GM12878 (cell line): ENCODE measurements around the gene CHAT. TPM values are rescaled to one million over a fixed set of nuclear protein-coding genes. Genes with fewer than 3 reads are reported as not detected.

ENCODE experiments used
- ATAC-seq: fragments of 200-7000 bp; cut with Tn5 transposase; 3 replicates; pipeline ENCODE4 v1.9.1; 2020; ENCODE audit warnings: mild to moderate bottlenecking, moderate library complexity
- BruUV-seq: library from RNA; stranded (reverse); fragments of 400-500 nt; replicated peaks from 2 replicates; lab custom pipeline; 2021; lab: Mats Ljungman, UMichigan
- CTCF ChIA-PET: fragments of 300-600 bp; sonication (Branson Sonifier 250); formaldehyde crosslinking; extraction: SDS; loops from one replicate; lab custom pipeline; 2021; ENCODE audit warnings: inconsistent platforms; lab: Yijun Ruan, JAX
- POLR2A ChIA-PET: fragments of 350-600 bp; formaldehyde crosslinking; extraction: SDS; loops from one replicate; lab custom pipeline; 2021; ENCODE audit warnings: inconsistent platforms; lab: Charles Lee
- RAD21 ChIA-PET: fragments of 300-600 bp; sonication (Branson Sonifier 250); formaldehyde crosslinking; loops from one replicate; lab custom pipeline; 2023; ENCODE audit warnings: antibody characterized with exemption; ENCODE audit not compliant: unreplicated experiment; lab: Charles Lee
- SMC1A ChIA-PET: fragments of 300-600 bp; sonication (Branson Sonifier 250); formaldehyde crosslinking; loops from one replicate; lab custom pipeline; 2023; ENCODE audit not compliant: unreplicated experiment, uncharacterized antibody; lab: Charles Lee
- DNase-seq: peaks from one replicate; pipeline ENCODE4 v3.0.0-alpha.2; 2011; ENCODE audit warnings: low read depth, low spot score
- FAIRE-seq: peaks from 3 replicates; lab custom pipeline; 2011; peaks lifted over from hg19 to GRCh38; lab: Jason Lieb, UNC
- H2AFZ ChIP-seq: 2 replicates; pipeline ENCODE4 v1.6.0; 2011; ENCODE audit warnings: low read depth, low read length, control low read depth; ENCODE audit not compliant: control insufficient read depth
- H3K27ac ChIP-seq: 2 replicates; pipeline ENCODE4 v1.5.1; 2011; ENCODE audit warnings: control low read depth; ENCODE audit not compliant: control insufficient read depth, insufficient read depth
- H3K27me3 ChIP-seq, 2 experiments: replicated peaks in 1 of 2; 2 replicates each; pipeline versions ENCODE4 v1.6.0 to v1.6.1; 2011; ENCODE audit warnings: low read length in 1 of 2; ENCODE audit not compliant: control insufficient read depth in 2 of 2, insufficient read depth in 2 of 2
- H3K36me3 ChIP-seq, 2 experiments: 2 replicates each; pipeline ENCODE4 v1.5.1; 2011; ENCODE audit warnings: low read length in 1 of 2; ENCODE audit not compliant: control insufficient read depth in 2 of 2, insufficient read depth in 2 of 2
- H3K4me1 ChIP-seq: 2 replicates; pipeline ENCODE4 v1.6.1; 2011; ENCODE audit warnings: mild to moderate bottlenecking, low read length, moderate library complexity, mixed read lengths; ENCODE audit not compliant: control insufficient read depth, insufficient read depth
- H3K4me2 ChIP-seq: 2 replicates; pipeline ENCODE4 v1.6.0; 2011; ENCODE audit warnings: control low read depth; ENCODE audit not compliant: control insufficient read depth, insufficient read depth
- H3K4me3 ChIP-seq: fragments of 200-600 bp; sonication (generic); 2 replicates; pipeline ENCODE4 v1.5.1; 2016
- H3K79me2 ChIP-seq: 2 replicates; pipeline ENCODE4 v1.6.0; 2011; ENCODE audit warnings: low read length; ENCODE audit not compliant: control insufficient read depth, insufficient read depth
- H3K9ac ChIP-seq: 2 replicates; pipeline ENCODE4 v1.8.0; 2011; ENCODE audit warnings: low read length, control low read depth, mixed read lengths; ENCODE audit not compliant: control insufficient read depth, insufficient read depth
- H3K9me3 ChIP-seq: replicated peaks from 3 replicates; pipeline ENCODE4 v1.5.1; 2011; ENCODE audit warnings: mild to moderate bottlenecking, low read length; ENCODE audit not compliant: control insufficient read depth, insufficient read depth
- H4K20me1 ChIP-seq: 2 replicates; pipeline ENCODE4 v1.6.0; 2011; ENCODE audit not compliant: control insufficient read depth, insufficient read depth
- BCL11A ChIP-seq: IDR thresholded peaks from 2 replicates; pipeline ENCODE4 v1.6.1; 2011; ENCODE audit warnings: low read depth, low read length
- CBFB ChIP-seq: IDR thresholded peaks from 2 replicates; pipeline ENCODE4 v1.6.1; 2016; ENCODE audit warnings: antibody characterized with exemption, low read depth
- KLF5 ChIP-seq: fragments of 450-650 bp; IDR thresholded peaks from 2 replicates; pipeline ENCODE4 v1.6.1; 2014; ENCODE audit warnings: mild to moderate bottlenecking; ENCODE audit not compliant: partially characterized antibody
- NFYA ChIP-seq: IDR thresholded peaks from 2 replicates; pipeline ENCODE4 v1.6.1; 2011; ENCODE audit warnings: low read depth, mild to moderate bottlenecking, low read length, improper control_type of control experiment, borderline replicate concordance
- POLR2AphosphoS2 ChIP-seq: IDR thresholded peaks from 2 replicates; pipeline ENCODE4 v1.6.1; 2011; ENCODE audit warnings: low read depth, mild to moderate bottlenecking, low read length, improper control_type of control experiment, moderate library complexity
- POU2F2 ChIP-seq: IDR thresholded peaks from 3 replicates; pipeline ENCODE4 v1.6.1; 2011; ENCODE audit warnings: low read depth, mild to moderate bottlenecking, low read length, borderline replicate concordance
- SIX5 ChIP-seq: IDR thresholded peaks from 2 replicates; pipeline ENCODE4 v1.6.1; 2011; ENCODE audit warnings: mild to moderate bottlenecking, low read depth, low read length, moderate library complexity; ENCODE audit not compliant: severe bottlenecking
- TCF7 ChIP-seq: IDR thresholded peaks from 2 replicates; pipeline ENCODE4 v1.6.1; 2014; ENCODE audit warnings: antibody characterized with exemption, borderline replicate concordance
- WGBS: methylation state at CpG from one replicate; pipeline ENCODE4 v1.1.6; 2016; ENCODE audit warnings: low lambda C conversion rate; ENCODE audit not compliant: insufficient replicate concordance, insufficient coverage; ENCODE audit errors: missing lambda C conversion rate; 5-methylcytosine and 5-hydroxymethylcytosine counted together
- in situ Hi-C: fragments of 300-500 bp; cut with MboI; formaldehyde crosslinking; loops from 9 replicates; pipeline ENCODE4 v1.14.3; 2018; ENCODE audit warnings: mixed read lengths
- intact Hi-C: fragments of 100-400 bp; cut with micrococcal nuclease; formaldehyde crosslinking; loops from one replicate; pipeline ENCODE4 v1.14.2; 2022; ENCODE audit not compliant: unreplicated experiment
- polyA plus RNA-seq, 11 experiments: library from polyadenylated mRNA; depleted of rRNA in 4 of 11; unstranded in 6 of 11; stranded (reverse) in 5 of 11; fragments of >200 nt; fragmentation: Nextera tagmentation in 4 of 11; fragmentation: Illumina TruSeq in 1 of 11; extraction: Ambion mirVana in 4 of 11; extraction: Trizol in 1 of 11; gene quantifications; 1 replicate in 1 of 11; 2 replicates in 10 of 11; pipeline versions ENCODE4 v1.2.1 to v1.2.3, GENCODE V29; 2011 to 2016; ENCODE audit warnings: inconsistent platforms in 2 of 11, missing spikeins in 2 of 11, low read depth in 1 of 11
- total RNA-seq, 4 experiments: library from RNA; depleted of rRNA in 3 of 4; stranded (reverse); fragments of >200 nt in 3 of 4; fragmentation: Illumina TruSeq in 1 of 4; extraction: Trizol in 1 of 4; gene quantifications; 2 replicates each; pipeline versions ENCODE4 v1.2.1 to v1.2.3, GENCODE V29; 2013 to 2021
- TF ChIP-seq, protein P1 (sequence below), 3 experiments: IDR thresholded peaks in 2 of 3; conservative IDR thresholded peaks in 1 of 3; 2 replicates each; pipeline ENCODE4 v1.5.1; 2011; ENCODE audit warnings: low read depth in 3 of 3, low read length in 3 of 3, mild to moderate bottlenecking in 3 of 3, control low read depth in 2 of 3, moderate library complexity in 2 of 3, inconsistent platforms in 1 of 3, mixed read lengths in 1 of 3; ENCODE audit not compliant: control insufficient read depth in 2 of 3, insufficient read depth in 1 of 3; ENCODE audit errors: extremely low read depth in 1 of 3
- TF ChIP-seq, protein P2 (sequence below): fragments of 450-650 bp; IDR thresholded peaks from 2 replicates; pipeline ENCODE4 v1.6.1; 2017; ENCODE audit warnings: mild to moderate bottlenecking, moderate library complexity
- TF ChIP-seq, protein P3 (sequence below): fragments of 450-650 bp; IDR thresholded peaks from 2 replicates; pipeline ENCODE4 v1.6.1; 2018; ENCODE audit warnings: borderline replicate concordance, mild to moderate bottlenecking; ENCODE audit not compliant: partially characterized antibody
- TF ChIP-seq, protein P4 (sequence below): IDR thresholded peaks from 2 replicates; pipeline ENCODE4 v1.6.1; 2012; ENCODE audit warnings: low read length, inconsistent platforms
- TF ChIP-seq, protein P5 (sequence below): fragments of 450-650 bp; IDR thresholded peaks from 2 replicates; pipeline ENCODE4 v1.6.1; 2017; ENCODE audit warnings: low read depth, mild to moderate bottlenecking, moderate library complexity

The CHAT gene
- total and polyA plus RNA-seq, 10 of the 15 experiments (the other 5 are each of a cell fraction or from before 2014, with no cell fraction given), result not detected

DNA sequence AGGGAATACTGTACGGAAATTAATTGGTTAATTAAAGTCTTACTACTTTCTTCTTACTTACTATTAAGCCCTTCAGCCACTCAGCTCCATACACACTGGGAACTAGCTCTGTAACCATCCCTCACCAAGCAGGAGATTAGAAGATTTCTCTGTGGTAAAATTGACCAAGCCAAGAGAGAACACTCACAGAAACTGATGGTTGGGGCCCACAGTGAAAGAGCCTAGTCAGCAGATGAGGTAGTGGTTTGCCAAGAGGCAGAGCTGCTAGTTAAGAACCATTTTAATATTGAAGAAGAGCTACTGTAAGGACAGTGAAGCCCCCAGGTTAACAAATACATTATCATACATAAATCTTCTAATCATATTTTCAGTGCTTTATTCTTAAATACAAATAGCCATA is 43.8 kb downstream of the CHAT start:
- POLR2A ChIA-PET, result no interaction called here
- no peak for DNase-seq
- SMC1A ChIA-PET, result no interaction called here
- no peaks in the 10 kb centered on the region for H3K36me3 ChIP-seq
- H3K9ac ChIP-seq, result no peak overlapping the region
- no peak overlapping the region for H2AFZ ChIP-seq
- no peak overlapping the region for H3K27ac ChIP-seq
- no peaks in the 10 kb centered on the region; the same call in 2 of the 3 replicates for H3K9me3 ChIP-seq
- no peak for FAIRE-seq
- in situ Hi-C loops, result no loop called here
- BruUV-seq, result no TSS peak
- no peaks in the 10 kb centered on the region for H3K79me2 ChIP-seq
- RAD21 ChIA-PET, result no interaction called here
- H3K27me3 ChIP-seq, result no peaks in the 10 kb centered on the region; a peak in 1 of 4 replicates
- H4K20me1 ChIP-seq, result no peaks in the 10 kb centered on the region
- no peak overlapping the region for H3K4me2 ChIP-seq
- CTCF ChIA-PET, result no interaction called here
- no peak for ATAC-seq
- intact Hi-C loops, result no loop called here
- H3K4me1 ChIP-seq, result no peaks in the 10 kb centered on the region
- H3K4me3 ChIP-seq, result no peak overlapping the region
- 42% methylated on average over 1 of the region's 1 CpG for WGBS
- TF ChIP-seq TCF7 (no peak), BCL11A (no peak), SIX5 (no peak), KLF5 (no peak), CBFB (no peak), POU2F2 (no peak), POLR2AphosphoS2 (no peak), NFYA (no peak)
- TF ChIP-seq, protein P1, sequence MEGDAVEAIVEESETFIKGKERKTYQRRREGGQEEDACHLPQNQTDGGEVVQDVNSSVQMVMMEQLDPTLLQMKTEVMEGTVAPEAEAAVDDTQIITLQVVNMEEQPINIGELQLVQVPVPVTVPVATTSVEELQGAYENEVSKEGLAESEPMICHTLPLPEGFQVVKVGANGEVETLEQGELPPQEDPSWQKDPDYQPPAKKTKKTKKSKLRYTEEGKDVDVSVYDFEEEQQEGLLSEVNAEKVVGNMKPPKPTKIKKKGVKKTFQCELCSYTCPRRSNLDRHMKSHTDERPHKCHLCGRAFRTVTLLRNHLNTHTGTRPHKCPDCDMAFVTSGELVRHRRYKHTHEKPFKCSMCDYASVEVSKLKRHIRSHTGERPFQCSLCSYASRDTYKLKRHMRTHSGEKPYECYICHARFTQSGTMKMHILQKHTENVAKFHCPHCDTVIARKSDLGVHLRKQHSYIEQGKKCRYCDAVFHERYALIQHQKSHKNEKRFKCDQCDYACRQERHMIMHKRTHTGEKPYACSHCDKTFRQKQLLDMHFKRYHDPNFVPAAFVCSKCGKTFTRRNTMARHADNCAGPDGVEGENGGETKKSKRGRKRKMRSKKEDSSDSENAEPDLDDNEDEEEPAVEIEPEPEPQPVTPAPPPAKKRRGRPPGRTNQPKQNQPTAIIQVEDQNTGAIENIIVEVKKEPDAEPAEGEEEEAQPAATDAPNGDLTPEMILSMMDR (IDR thresholded peaks at IDR 0.05 in 2 of 3, conservative IDR thresholded peaks at IDR 0.05 in 1 of 3; ENCODE audit: control insufficient read depth in 2 of 3, extremely low read depth in 1 of 3, insufficient read depth in 1 of 3, low read depth in 3 of 3, low read length in 3 of 3), result no peak
- TF ChIP-seq, protein P2, sequence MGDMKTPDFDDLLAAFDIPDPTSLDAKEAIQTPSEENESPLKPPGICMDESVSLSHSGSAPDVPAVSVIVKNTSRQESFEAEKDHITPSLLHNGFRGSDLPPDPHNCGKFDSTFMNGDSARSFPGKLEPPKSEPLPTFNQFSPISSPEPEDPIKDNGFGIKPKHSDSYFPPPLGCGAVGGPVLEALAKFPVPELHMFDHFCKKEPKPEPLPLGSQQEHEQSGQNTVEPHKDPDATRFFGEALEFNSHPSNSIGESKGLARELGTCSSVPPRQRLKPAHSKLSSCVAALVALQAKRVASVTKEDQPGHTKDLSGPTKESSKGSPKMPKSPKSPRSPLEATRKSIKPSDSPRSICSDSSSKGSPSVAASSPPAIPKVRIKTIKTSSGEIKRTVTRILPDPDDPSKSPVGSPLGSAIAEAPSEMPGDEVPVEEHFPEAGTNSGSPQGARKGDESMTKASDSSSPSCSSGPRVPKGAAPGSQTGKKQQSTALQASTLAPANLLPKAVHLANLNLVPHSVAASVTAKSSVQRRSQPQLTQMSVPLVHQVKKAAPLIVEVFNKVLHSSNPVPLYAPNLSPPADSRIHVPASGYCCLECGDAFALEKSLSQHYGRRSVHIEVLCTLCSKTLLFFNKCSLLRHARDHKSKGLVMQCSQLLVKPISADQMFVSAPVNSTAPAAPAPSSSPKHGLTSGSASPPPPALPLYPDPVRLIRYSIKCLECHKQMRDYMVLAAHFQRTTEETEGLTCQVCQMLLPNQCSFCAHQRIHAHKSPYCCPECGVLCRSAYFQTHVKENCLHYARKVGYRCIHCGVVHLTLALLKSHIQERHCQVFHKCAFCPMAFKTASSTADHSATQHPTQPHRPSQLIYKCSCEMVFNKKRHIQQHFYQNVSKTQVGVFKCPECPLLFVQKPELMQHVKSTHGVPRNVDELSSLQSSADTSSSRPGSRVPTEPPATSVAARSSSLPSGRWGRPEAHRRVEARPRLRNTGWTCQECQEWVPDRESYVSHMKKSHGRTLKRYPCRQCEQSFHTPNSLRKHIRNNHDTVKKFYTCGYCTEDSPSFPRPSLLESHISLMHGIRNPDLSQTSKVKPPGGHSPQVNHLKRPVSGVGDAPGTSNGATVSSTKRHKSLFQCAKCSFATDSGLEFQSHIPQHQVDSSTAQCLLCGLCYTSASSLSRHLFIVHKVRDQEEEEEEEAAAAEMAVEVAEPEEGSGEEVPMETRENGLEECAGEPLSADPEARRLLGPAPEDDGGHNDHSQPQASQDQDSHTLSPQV, result no peak
- TF ChIP-seq, protein P3, sequence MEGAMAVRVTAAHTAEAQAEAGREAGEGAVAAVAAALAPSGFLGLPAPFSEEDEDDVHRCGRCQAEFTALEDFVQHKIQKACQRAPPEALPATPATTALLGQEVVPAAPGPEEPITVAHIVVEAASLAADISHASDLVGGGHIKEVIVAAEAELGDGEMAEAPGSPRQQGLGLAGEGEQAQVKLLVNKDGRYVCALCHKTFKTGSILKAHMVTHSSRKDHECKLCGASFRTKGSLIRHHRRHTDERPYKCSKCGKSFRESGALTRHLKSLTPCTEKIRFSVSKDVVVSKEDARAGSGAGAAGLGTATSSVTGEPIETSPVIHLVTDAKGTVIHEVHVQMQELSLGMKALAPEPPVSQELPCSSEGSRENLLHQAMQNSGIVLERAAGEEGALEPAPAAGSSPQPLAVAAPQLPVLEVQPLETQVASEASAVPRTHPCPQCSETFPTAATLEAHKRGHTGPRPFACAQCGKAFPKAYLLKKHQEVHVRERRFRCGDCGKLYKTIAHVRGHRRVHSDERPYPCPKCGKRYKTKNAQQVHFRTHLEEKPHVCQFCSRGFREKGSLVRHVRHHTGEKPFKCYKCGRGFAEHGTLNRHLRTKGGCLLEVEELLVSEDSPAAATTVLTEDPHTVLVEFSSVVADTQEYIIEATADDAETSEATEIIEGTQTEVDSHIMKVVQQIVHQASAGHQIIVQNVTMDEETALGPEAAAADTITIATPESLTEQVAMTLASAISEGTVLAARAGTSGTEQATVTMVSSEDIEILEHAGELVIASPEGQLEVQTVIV, result no peak
- TF ChIP-seq, protein P4, sequence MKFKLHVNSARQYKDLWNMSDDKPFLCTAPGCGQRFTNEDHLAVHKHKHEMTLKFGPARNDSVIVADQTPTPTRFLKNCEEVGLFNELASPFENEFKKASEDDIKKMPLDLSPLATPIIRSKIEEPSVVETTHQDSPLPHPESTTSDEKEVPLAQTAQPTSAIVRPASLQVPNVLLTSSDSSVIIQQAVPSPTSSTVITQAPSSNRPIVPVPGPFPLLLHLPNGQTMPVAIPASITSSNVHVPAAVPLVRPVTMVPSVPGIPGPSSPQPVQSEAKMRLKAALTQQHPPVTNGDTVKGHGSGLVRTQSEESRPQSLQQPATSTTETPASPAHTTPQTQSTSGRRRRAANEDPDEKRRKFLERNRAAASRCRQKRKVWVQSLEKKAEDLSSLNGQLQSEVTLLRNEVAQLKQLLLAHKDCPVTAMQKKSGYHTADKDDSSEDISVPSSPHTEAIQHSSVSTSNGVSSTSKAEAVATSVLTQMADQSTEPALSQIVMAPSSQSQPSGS, result no peak
- TF ChIP-seq, protein P5, sequence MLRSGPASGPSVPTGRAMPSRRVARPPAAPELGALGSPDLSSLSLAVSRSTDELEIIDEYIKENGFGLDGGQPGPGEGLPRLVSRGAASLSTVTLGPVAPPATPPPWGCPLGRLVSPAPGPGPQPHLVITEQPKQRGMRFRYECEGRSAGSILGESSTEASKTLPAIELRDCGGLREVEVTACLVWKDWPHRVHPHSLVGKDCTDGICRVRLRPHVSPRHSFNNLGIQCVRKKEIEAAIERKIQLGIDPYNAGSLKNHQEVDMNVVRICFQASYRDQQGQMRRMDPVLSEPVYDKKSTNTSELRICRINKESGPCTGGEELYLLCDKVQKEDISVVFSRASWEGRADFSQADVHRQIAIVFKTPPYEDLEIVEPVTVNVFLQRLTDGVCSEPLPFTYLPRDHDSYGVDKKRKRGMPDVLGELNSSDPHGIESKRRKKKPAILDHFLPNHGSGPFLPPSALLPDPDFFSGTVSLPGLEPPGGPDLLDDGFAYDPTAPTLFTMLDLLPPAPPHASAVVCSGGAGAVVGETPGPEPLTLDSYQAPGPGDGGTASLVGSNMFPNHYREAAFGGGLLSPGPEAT, result no peak
